IgD-negative memory B cell (primary cell): ENCODE results near the gene MEGF9. TPM values are rescaled to one million over a fixed set of nuclear protein-coding genes. Genes with fewer than 3 reads are reported as not detected.

ENCODE experiments used
- H3K27ac Mint-ChIP-seq, 3 donors: one replicate each; pipeline ENCODE4 v1.8.0; 2020 to 2022; ENCODE audit warnings: mild to moderate bottlenecking in 3 of 3, mixed read lengths in 3 of 3, moderate library complexity in 1 of 3
- H3K27me3 Mint-ChIP-seq: one replicate; pipeline ENCODE4 v1.8.0; 2021; ENCODE audit warnings: mixed read lengths
- H3K36me3 Mint-ChIP-seq: one replicate; pipeline ENCODE4 v1.8.0; 2020; ENCODE audit warnings: mild to moderate bottlenecking, mixed read lengths
- H3K4me1 Mint-ChIP-seq, 3 donors: one replicate each; pipeline ENCODE4 v1.8.0; 2020 to 2022; ENCODE audit warnings: mixed read lengths in 3 of 3, mild to moderate bottlenecking in 1 of 3
- H3K4me3 Mint-ChIP-seq, 4 donors: one replicate each; pipeline ENCODE4 v1.8.0; 2020 to 2022; ENCODE audit warnings: mild to moderate bottlenecking in 4 of 4, mixed read lengths in 4 of 4, moderate library complexity in 3 of 4
- H3K9me3 Mint-ChIP-seq, 3 donors: one replicate each; pipeline ENCODE4 v1.8.0; 2020 to 2021; ENCODE audit warnings: mixed read lengths in 3 of 3, mild to moderate bottlenecking in 1 of 3
- polyA plus RNA-seq: library from polyadenylated mRNA; unstranded; fragments of 300-500 nt; fragmentation: Illumina TruSeq; gene quantifications from one replicate; pipeline ENCODE4 v1.2.3, GENCODE V29; 2021

MEGF9 gene
- polyA plus RNA-seq, 1 donor from 2014 or later = 3.4 TPM

DNA sequence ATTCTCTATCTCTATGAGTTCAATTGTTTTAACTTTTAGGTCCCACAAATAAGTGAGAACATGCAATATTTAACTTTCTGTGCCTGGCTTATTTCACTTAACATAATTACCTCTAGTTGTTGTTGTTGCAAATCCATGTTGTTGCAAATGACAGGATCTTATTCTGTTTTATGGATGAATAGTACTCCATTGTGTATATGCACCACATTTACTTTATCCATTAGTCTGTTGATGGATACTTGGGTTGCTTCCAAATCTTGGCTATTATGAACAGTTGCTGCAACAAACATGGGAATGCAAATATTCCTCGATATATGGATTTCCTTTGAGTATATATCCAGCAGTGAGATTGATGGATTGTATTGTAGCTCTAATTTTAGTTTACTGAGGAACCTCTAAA is 36.3 kb downstream of the MEGF9 start:
- Mint-ChIP-seq H3K36me3 (peaks cover 12% of the 10 kb centered on the region), H3K4me3 (no peak overlapping the region), H3K9me3 (no peaks in the 10 kb centered on the region), H3K27me3 (no peaks in the 10 kb centered on the region), H3K4me1 (peaks cover 4 to 13% (median 6%) of the 10 kb centered on the region in 3 donors), H3K27ac (no peak overlapping the region)

DNA sequence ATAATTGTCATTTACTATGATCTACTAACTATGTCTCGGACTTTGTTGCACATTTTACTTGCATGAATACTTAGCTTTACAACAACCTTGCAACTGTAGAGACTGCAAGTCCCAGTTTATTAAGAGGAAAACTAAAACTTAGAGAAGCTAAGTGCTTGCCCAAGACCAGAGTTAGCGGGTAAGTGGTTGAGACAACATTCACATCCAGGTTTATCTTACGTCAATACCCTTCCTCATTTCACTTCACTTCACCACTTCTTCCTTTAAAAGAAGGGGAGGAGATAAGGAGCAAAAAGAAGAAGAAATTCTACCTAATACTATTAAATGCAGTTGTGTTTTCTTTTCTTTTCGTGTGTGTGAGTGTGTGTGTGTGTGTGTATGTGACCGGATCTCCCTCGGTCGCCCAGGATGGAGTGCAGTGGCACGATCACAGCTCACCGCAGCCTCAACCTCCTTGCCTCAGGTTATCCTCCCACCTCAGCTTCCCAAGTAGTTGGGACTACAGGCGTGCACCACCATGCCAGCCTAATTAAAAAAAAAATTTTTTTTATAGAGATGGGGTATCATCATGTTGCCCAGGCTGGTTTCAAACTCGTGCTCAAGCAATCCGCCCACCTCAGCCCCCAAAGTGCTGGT is 37.4 kb downstream of the MEGF9 start:
- no peaks in the 10 kb centered on the region for H3K27me3 Mint-ChIP-seq
- H3K9me3 Mint-ChIP-seq = no peaks in the 10 kb centered on the region
- peaks cover 0 to 4% (median 4%) of the 10 kb centered on the region in 3 donors for H3K4me1 Mint-ChIP-seq
- peaks cover 14% of the 10 kb centered on the region for H3K36me3 Mint-ChIP-seq
- no peak overlapping the region for H3K4me3 Mint-ChIP-seq
- H3K27ac Mint-ChIP-seq = no peak overlapping the region

DNA sequence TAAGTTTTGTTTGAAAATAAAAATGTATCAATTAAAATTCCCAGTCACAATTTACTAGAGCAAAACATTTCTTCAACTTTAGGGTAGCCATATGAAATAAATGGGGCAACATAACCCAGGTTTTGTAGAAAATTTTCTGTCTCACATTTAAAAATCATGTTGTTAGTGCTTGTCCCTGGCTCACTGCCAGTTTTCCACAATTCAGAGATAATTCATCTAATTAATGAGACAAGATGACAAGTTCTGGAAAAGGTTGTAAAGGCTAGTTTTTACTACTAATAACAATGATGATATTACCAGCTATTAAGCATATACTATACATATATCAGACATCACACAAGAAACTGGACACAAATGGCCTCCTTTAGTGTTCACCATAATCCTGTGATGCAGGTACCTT is 45.9 kb downstream of the MEGF9 start:
- Mint-ChIP-seq H3K4me3 (no peak overlapping the region), H3K4me1 (peaks cover 1 to 14% (median 3%) of the 10 kb centered on the region in 3 donors), H3K9me3 (no peaks in the 10 kb centered on the region), H3K27ac (no peak overlapping the region), H3K27me3 (no peaks in the 10 kb centered on the region), H3K36me3 (peaks cover 8% of the 10 kb centered on the region)

DNA sequence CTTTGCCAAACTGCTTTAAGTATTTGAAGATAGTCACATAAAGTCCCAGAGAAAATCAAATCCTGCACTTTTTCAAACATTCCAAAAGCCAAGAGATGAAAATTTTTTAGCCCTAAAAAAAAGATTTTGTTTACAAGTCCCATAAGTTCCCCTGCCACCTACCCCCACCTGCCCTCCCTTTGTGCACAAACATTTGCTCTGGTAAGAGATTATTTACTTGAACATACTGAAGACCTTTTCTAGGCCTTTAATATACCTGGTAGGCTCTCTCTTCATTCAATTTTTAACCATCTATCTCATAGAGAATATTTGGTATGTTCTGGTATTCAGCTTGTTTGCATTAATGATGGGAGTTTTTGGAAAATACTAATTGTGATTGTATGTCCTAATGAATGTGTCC is 50.3 kb downstream of the MEGF9 start:
- no peaks in the 10 kb centered on the region for H3K27me3 Mint-ChIP-seq
- peaks cover 4 to 13% (median 6%) of the 10 kb centered on the region in 3 donors for H3K4me1 Mint-ChIP-seq
- no peaks in the 10 kb centered on the region for H3K9me3 Mint-ChIP-seq
- H3K36me3 Mint-ChIP-seq = peaks cover 5% of the 10 kb centered on the region
- peak overlapping the region in 1 of 3 donors; percentile 35 for H3K27ac Mint-ChIP-seq
- H3K4me3 Mint-ChIP-seq = no peak overlapping the region

DNA sequence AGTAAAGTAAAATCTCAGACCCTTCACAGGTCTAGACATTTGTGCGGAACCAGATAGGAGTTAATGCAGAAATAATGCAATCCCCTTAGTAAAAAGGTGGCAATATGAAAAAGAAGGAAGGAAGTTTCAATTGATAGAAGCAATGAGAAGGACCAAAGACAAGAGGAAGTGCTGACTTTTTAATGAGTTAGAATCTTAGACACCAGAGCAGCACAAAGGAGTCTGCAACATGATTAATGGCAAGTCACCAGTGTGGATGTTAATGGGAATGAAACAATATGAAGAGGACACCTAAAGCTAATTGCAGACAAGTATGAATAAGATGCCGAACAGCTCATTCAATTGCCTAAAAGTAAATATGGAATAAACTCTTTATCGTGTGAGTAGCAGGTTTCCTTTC is 50.9 kb downstream of the MEGF9 start:
- Mint-ChIP-seq H3K4me3 (no peak overlapping the region), H3K4me1 (peaks cover 4 to 13% (median 6%) of the 10 kb centered on the region in 3 donors), H3K9me3 (no peaks in the 10 kb centered on the region), H3K36me3 (peaks cover 5% of the 10 kb centered on the region), H3K27ac (peak overlapping the region in 1 of 3 donors; percentile 35), H3K27me3 (no peaks in the 10 kb centered on the region)

DNA sequence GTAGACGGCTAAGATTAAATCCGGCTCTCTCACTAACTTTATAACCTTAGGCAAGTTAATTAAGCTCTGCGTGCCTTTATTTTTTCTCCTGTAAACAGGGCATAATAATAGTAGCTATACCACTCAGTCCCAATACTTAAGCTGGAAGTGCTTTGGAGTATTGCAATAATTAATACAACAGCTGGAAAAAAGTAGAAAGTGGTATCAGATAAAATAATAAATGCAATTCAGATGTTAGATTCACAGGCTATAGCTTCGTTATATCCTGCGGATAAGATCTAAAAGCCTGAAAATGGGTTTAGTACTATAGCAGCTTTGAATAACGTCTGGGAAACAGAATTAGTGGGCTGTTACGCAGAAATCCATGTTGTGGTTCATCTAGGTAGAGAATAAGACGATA is 51.8 kb downstream of the MEGF9 start:
- peaks cover 5% of the 10 kb centered on the region for H3K36me3 Mint-ChIP-seq
- no peak overlapping the region for H3K4me3 Mint-ChIP-seq
- no peaks in the 10 kb centered on the region for H3K9me3 Mint-ChIP-seq
- H3K4me1 Mint-ChIP-seq = peaks cover 4 to 13% (median 6%) of the 10 kb centered on the region in 3 donors
- no peak overlapping the region for H3K27ac Mint-ChIP-seq
- no peaks in the 10 kb centered on the region for H3K27me3 Mint-ChIP-seq

DNA sequence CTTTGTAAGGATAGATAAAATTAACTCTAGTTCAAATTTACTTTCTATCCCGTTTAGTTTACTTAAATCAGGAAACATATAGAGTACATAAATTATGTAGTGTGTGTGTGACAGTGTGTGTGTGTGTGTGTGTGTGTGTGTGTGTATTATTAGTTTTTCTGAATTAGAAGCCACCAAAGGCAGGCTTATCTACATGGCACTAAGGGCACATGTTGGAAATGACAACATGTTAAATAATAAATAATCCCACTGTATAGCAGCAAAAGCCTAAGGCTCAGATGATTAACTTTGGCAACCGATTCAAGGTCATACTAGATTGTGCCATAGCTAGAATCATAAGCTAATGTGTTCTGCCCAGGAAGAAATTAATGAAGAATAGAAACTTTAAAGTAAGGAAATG is 54.6 kb downstream of the MEGF9 start:
- no peak overlapping the region for H3K27ac Mint-ChIP-seq

DNA sequence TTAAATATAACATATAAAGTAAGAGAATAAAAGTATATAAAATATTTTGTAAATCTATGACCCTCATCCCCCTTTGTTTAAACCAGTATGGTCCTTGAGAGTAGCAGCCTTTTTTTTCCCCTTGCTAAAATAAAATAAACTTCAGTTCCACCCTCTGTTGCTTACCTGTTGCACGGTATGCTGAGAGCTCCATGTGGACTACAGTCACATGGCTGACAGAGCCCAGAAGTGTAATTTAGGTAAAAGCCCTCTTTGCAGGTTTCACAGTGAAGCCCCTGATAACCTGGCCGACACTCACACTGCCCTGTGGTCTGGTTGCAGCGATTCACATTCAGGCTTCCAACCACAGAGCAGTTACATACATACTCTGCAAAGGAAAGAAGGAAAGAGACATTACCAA is 55.1 kb downstream of the MEGF9 start:
- Mint-ChIP-seq H3K36me3 (peaks cover 3% of the 10 kb centered on the region), H3K27me3 (no peaks in the 10 kb centered on the region), H3K4me1 (peaks cover 4 to 6% (median 6%) of the 10 kb centered on the region in 3 donors), H3K27ac (no peak overlapping the region), H3K4me3 (no peak overlapping the region), H3K9me3 (no peaks in the 10 kb centered on the region)

More for the DNA sequence above, 54.6 kb downstream of the MEGF9 start:
- no peaks in the 10 kb centered on the region for H3K27me3 Mint-ChIP-seq
- peaks cover 3% of the 10 kb centered on the region for H3K36me3 Mint-ChIP-seq
- H3K9me3 Mint-ChIP-seq = no peaks in the 10 kb centered on the region
- H3K4me1 Mint-ChIP-seq = peaks cover 4 to 10% (median 6%) of the 10 kb centered on the region in 3 donors
- H3K4me3 Mint-ChIP-seq = no peak overlapping the region

DNA sequence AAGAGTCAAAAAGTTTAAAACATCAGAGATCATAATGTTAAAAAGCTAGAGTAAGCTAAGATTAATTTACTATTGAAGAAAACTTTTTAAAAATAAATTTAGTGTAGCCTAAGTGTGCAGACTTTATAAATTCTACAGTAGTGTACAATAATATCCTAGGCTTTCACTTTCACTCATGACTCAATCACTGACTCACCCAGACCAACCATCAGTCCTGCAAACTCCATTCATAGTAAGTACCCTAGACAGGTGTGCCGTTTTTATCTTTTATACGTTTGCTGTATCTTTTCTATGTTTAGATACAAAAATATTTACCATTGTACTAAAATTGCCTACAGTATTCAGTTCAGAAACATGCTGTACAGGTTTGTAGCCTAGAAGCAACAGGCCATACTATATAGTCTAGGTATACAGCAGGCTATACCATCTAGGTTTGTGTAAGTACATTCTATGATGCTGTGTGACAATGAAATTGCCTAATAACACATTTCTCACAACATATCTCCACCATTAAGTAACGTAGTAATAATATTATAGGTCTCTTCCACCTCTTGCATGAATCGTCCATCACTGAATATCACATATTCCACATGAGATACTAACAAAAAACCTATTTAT is 59.2 kb downstream of the MEGF9 start:
- H3K9me3 Mint-ChIP-seq = no peaks in the 10 kb centered on the region
- no peak overlapping the region for H3K4me3 Mint-ChIP-seq
- no peaks in the 10 kb centered on the region for H3K27me3 Mint-ChIP-seq
- no peak overlapping the region for H3K27ac Mint-ChIP-seq
- H3K36me3 Mint-ChIP-seq = peaks cover 6% of the 10 kb centered on the region
- no peaks in the 10 kb centered on the region for H3K4me1 Mint-ChIP-seq

DNA sequence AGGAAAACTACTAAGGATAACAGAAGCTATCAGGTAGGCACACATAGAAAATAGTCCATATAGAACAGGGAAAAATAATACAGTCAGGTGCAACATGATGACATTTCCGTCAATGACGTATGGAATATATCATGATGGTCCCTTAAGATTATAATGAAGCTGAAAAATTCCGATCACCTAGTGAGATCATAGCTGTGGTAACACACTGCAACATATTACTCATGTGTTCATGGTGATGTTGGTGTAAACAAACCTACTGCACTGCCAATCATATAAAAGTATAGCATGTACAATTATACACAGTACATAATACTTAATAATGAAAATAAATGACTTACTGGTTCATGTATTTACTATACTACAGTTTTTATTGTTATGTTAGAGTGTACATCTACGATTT is 60.0 kb downstream of the MEGF9 start:
- Mint-ChIP-seq H3K27me3 (no peaks in the 10 kb centered on the region), H3K9me3 (no peaks in the 10 kb centered on the region), H3K4me3 (no peak overlapping the region), H3K36me3 (peaks cover 6% of the 10 kb centered on the region), H3K4me1 (no peaks in the 10 kb centered on the region), H3K27ac (no peak overlapping the region)

DNA sequence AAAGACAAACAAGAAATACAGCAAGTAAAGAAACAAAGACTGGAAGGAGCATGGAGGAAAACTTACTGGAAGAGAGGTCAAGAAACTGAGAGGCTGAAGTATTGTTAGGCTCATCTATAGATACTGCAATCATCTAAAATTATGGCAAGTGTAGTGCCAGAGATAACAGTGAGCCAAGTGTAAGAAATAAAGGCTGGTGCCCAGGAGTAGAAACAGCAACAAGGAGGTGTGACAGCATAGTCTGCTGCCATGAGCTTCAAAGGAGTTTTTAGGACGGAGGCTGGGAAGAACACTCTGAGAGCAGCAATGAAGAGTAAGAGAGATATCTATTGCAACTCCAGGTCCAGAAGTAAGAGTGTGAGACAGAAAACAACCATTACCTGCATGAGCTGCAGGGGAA is 60.5 kb downstream of the MEGF9 start:
- Mint-ChIP-seq H3K27me3 (no peaks in the 10 kb centered on the region), H3K27ac (no peak overlapping the region), H3K4me1 (no peaks in the 10 kb centered on the region), H3K9me3 (no peaks in the 10 kb centered on the region), H3K4me3 (no peak overlapping the region), H3K36me3 (peaks cover 6% of the 10 kb centered on the region)

DNA sequence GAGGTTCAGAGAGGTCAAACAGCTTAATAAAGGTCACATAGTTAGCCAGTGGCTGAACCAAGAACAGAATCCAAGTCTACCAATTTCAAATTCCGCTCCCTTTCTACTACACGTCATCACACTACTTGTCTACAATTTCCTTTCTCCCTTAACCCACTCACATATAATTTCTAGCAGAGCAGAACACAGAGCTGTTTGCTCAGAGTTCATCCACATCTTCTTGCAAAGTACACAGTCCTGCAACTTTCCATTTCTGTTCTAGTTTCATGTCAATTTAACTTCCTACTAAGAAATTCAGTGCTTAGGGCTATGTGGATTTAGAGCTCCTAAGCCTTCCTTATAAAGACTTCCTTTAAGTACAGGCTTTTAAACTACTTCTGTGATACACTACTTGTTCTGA is 61.3 kb downstream of the MEGF9 start:
- H3K27me3 Mint-ChIP-seq = no peaks in the 10 kb centered on the region
- no peaks in the 10 kb centered on the region for H3K9me3 Mint-ChIP-seq
- peaks cover 6% of the 10 kb centered on the region for H3K36me3 Mint-ChIP-seq
- H3K4me3 Mint-ChIP-seq = no peak overlapping the region
- no peak overlapping the region for H3K27ac Mint-ChIP-seq
- no peaks in the 10 kb centered on the region for H3K4me1 Mint-ChIP-seq

DNA sequence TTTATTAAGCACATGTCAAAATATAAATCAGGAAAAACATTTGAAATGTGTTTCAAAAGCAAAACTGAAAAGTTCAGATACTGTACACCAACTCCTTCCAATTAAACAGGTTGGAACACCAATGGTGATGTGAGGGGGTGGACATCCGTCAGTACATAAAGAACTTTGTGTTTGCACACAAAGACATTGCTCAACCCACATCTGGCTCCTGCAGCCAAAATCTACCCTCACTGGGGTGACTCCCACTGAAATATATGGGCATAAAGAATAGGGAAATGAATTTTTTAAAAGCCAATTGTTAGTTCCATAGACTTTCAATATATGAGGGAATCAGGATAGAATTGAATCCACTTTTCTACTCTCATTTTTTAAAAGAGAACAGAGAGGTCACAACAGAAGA is 63.9 kb downstream of the MEGF9 start:
- Mint-ChIP-seq H3K27me3 (no peaks in the 10 kb centered on the region), H3K9me3 (no peaks in the 10 kb centered on the region), H3K4me1 (no peaks in the 10 kb centered on the region), H3K4me3 (no peak overlapping the region), H3K27ac (no peak overlapping the region), H3K36me3 (peaks cover 3% of the 10 kb centered on the region)

DNA sequence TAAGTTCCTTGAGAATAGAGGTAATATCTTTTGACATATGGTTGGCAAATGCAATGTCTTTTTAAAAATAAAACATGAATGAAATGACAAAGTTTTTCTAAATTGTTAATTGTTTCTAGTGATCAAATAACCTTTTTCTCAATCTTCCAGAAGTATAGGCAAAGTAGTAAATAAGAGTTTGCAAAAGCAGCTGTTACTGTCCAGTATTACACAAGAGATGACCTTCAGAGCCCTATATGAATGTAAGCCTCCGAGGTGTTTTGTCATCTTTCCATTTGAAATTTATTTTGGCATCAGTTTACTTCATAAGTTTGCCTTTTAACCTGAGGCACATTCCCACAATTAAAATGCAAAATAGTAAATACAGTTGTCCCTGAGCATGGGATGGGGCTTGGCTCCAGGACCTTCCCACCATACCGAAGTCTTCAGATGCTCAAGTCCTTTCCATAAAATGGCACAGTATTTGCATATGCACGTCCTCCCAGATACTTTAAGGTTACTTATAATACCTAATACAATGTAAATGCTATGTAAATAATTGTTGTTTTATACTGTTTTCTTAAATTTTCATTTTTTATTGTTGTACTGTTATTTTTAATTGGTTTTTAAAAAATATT is 65.6 kb downstream of the MEGF9 start:
- H3K4me1 Mint-ChIP-seq = no peaks in the 10 kb centered on the region
- no peak overlapping the region for H3K27ac Mint-ChIP-seq
- H3K4me3 Mint-ChIP-seq = no peak overlapping the region
- no peaks in the 10 kb centered on the region for H3K9me3 Mint-ChIP-seq
- H3K36me3 Mint-ChIP-seq = peaks cover 6% of the 10 kb centered on the region
- no peaks in the 10 kb centered on the region for H3K27me3 Mint-ChIP-seq

DNA sequence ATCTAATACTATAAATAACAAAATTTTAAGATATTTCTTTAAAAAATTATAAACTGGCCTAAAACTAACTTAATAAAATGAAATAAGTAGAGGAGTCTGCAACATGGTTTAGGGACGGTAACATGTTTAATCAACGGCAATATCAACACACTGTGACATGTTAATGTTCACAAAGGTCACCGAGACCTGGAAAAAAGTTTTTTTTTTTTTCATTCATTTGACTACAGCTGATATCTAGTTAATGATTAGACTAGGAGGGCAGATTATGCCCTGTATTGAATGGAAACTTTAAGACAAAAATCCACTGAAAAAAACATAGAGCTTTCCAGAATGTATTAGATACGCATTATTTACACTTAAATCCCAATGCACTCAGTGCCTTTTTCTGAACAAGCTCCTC is 67.3 kb downstream of the MEGF9 start:
- H3K9me3 Mint-ChIP-seq = no peaks in the 10 kb centered on the region
- H3K27ac Mint-ChIP-seq = no peak overlapping the region
- H3K4me1 Mint-ChIP-seq = no peaks in the 10 kb centered on the region
- H3K4me3 Mint-ChIP-seq = no peak overlapping the region
- peaks cover 3% of the 10 kb centered on the region for H3K36me3 Mint-ChIP-seq
- no peaks in the 10 kb centered on the region for H3K27me3 Mint-ChIP-seq

DNA sequence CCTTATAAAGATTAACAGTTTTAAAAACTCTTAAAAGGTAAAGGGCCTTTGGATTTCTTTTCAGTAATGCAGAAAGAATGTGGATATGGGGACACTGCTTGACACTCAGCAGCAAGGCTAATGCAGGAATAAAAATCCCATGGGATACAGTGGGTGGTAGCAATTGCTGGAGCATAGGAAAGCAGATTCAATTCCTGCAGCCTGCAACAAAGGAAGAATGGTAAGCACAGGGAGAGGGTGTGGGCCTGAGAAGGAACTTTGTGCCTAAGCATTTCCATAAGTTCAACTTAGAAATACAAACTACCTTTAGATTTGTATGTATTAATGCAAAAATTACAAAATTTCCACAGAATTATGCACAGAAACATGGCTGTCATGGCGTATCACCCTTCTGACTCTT is 68.5 kb downstream of the MEGF9 start:
- no peak overlapping the region for H3K4me3 Mint-ChIP-seq
- H3K27ac Mint-ChIP-seq = no peak overlapping the region
- H3K27me3 Mint-ChIP-seq = no peaks in the 10 kb centered on the region
- peaks cover 3% of the 10 kb centered on the region for H3K36me3 Mint-ChIP-seq
- peaks cover 0 to 5% (median 0%) of the 10 kb centered on the region in 3 donors for H3K9me3 Mint-ChIP-seq
- H3K4me1 Mint-ChIP-seq = no peaks in the 10 kb centered on the region
